Daoy (cell line): ENCODE data around the gene DLK2. TPM values are rescaled to one million over a fixed set of nuclear protein-coding genes. Genes with fewer than 3 reads are reported as not detected.
"Not testable (repeated sequence)": the region's sequence is repeated elsewhere in the genome, so short reads cannot be mapped to it uniquely, and the experiment has no call there.

Source experiments
- DNase-seq: peaks from one replicate; pipeline ENCODE4 v3.0.0-alpha.2; 2015; ENCODE audit warnings: low read depth
- total RNA-seq: library from RNA; depleted of rRNA; stranded (reverse); fragments of >200 nt; shearing (Covaris generic); gene quantifications from 2 replicates; pipeline ENCODE4 v1.2.3, GENCODE V29; 2014

DLK2 gene
- total RNA-seq, 1 experiment from 2014 or later, result 1.4 TPM

DNA sequence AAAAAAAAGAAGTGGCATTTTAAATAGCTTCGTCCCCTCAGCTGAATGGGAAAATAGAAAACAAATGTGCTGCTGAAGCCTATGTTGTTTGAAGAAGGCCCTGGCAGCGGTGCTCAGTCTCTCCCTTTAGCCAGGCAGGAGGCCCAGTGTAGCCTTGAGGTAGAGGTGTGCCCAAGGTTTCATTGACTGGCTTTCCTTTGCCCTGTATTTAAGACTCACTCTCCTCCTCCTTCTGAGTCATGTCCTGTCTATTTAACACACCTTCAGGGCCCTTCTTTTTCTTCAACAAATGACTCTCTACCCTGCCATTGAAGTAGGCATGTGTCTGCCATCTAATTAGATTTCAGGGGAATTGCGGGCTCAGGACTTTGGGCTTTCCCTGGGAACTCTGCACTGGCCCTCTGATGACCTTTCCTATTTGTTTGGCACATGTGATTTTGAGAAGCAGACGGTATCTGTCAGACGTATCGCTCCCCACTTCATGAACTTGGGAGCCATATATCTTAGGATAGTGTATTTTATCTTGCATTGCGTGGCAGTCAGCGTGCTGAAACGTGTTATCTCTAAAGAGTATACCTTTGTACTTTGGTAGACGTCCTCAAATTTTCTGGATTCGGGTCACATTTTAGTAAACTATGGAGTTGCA, 26.4 kb upstream of the DLK2 start:
- DNase-seq, result no peak

DNA sequence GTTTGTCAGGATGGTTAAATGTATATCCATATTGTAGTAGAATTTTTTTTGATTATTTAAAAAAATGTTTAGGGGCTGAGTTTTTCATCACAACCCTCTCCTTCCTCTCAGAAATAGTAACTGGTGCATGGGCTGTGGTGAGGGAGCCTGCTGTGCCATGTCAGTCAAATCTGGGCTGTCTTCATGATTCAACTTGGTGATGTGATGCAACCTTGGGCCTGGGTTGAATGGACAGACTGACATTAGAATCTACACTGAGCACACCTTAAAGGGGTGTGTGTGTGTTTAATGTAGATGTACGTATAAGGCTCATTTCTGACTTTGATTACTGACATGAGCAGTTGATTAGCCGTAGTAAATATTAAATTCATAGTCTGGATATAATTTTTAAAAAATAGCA, 25.7 kb upstream of the DLK2 start:
- DNase-seq, result no peak

DNA sequence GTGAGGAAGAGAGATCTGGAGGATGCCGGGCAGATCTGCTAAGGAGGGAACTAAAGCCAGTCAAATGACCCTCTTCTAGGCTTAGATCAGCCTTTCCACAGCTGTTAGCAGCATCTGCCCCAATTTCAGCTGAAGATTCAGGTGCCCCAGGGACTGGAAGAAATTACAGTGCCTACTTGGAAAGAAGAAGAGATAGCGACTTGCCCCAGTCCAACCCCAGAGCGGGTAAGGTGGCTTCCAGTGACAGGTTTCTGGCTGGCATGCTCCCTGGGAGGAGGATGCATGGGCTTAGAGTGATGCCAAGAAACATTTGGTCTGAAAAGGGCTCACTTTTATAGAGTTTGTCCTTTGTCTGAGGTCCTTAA, 22.6 kb upstream of the DLK2 start:
- DNase-seq, result no peak

DNA sequence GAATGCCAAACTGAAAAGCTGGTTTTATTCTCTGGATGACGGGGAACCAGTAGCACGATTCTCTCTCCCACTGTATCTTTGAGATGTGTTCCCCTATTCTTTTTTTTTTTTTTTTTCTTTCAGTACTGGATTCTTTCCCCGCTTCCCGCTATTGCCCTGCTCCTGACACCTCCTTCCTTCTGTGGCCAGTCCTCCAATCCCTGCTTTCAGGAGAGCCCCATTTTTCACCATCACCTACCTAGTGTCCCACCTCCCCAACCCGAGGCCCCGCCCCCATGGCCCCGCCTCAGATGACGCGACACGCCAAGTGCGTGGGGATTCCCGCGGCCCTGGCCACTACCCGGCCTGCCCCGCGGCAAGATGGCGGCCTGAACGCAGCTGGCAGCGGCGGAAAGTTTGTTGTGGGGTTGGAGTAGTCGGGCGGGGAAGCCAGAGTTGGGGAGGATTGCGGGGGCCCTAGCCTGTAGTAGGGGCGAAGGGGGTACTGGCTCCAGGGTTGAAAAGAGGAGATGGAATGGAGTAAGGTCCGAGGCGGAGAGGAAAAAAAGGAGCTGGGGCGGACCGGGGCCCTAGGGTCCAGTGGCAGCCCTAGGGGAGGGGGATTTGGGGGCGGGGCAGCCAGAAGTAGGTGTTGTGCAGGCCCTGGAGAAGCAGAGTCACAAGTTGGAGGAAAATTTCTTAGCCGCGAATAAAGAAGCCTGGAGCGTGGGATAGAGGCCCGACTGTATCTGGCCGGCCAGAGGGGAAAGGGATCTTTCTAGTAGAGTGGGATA, 22.1 kb upstream of the DLK2 start, which contains the start of gene TJAP1:
Gene TJAP1 (plus strand): TSS at position 336 of the 773 bp plus-strand sequence. CDS start 21,432 bp downstream, outside the sequence.
- DNase-seq, result peak; percentile 98

DNA sequence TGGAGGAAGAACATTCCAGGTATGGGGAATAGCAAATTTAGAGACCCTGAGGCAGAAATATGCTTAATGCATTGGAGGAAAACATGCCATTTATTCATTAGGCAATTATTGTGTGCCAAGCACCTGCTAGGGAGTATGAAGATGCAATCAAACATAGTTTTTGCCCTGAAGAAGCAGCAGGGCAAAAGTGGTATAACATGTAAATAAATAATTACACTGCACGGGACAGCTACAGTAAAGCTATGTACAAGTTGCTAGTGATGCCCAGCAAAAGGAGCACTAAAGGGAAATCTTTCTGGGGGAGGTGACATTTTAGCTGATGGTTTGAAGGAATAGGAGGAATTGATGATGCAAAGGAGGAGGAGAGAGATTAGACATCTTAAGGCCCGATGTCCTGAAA, 21.4 kb upstream of the DLK2 start:
- no peak for DNase-seq

DNA sequence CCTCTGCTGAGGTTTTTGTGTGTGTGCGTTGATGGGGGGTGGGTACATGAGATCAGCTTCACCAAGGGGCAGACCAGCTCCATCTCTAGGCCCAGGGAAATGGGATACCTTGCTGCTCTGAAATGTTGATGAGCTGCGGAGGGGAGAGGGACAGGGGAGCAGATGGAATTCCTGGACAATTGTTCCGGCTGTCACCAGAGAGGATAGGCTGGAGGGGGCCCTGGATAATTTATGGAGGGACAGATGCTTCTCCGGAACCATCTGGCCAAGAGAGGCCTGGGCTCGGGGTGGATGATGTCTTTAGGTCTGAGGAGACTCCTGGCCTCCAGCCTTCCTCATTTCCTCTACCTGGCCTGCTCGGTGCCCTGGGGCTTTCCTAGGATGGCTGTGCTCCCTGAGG, 20.2 kb upstream of the DLK2 start:
- no peak for DNase-seq

DNA sequence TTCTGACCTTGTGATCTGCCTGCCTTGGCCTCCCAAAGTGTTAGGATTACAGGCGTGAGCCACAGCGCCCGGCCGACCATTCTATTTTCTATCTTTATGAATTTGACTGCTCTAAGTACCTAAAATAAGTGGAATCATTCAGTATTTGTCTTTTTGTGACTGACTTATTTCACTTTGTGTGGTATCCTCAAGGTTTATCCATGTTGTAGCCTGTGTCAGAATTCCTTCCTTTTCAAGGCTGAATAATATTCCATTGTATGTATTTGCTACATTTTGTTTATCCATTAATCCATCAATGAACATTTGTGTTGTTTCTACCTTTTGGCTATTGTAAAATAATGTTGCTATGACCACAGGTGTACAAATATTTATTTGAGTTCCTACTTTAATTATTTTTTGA, 17.2 kb upstream of the DLK2 start:
- DNase-seq, result no peak

DNA sequence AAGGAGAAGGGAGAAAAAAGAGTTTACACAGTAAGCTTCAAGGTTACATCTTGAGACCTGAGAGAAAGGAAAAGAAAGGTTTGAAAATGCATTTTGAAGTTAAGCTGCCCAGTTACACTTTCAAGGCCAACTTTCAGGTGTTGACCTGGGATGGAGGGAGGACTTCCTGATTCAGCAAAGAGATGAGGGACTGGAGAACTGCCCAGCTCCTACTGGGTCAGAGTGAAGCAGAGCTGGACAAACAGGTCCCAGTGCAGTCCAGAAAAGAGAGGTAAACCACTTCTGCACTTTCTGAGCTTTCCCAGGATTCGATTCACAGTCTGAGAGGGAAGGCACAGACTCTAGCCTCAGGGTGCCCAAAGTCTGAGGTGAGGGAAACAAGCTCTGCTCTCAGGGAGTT, 16.1 kb upstream of the DLK2 start:
- no peak for DNase-seq

DNA sequence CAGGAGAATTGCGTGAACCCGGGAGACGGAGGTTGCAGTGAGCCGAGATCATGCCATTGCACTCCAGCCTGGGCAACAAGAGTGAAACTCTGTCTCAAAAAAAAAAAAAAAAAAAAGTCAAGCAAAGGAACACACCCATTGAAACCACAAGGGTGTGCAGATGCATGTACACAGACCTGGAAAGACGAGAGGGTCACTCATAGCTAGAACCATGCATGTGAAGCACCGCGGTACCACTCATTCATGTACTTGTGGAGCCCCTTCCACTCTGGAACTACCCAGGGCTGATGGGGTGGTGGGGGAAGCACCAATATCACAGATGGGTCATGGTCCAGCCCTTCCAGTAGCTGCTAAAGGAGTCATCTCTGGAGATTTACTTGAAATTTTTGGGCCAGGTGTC, 14.6 kb upstream of the DLK2 start:
- DNase-seq, result no peak

DNA sequence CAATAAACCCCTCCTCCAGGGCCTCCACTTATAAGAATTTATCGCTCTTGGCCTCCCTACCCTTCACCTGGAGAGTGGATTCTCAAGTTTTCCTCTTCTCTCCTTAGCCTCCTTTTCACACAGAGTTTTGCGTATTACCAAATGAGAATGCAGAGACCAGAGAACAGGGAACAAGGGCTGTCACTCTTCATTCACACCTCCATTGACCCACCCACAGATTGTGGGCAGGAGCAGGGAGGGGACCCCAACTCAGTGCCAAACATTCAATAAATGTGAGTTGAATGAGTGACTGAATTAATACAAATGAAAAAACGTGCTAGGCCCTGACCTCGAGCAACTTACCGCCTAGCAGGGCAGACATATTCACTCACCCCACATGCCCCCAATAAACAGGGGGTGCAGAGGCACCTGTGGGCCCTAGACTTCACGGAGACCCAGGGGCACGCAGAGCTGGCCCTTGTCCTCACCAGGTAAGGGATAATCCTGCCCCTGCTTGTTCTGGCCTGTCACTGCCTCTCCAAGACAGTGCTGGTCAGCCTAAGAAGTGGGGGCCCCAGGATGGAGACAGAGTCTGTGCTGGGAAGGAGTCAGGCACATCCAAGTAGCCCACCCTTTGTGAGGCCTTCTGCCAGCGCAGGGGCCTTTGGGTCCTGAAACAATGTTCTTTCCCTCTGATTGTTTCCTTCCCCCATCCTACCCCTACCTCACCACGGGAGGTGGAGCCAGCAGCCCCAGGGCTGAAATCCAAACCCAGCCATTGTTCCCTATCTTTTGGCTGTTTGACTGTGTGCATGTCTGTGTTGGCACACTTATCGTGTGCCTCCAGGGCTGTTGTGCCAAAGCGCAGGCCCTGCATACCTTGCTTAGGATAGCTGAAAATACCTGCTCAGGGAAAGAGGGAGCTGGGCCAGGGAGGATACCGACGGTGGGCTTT, 13.7 kb upstream of the DLK2 start:
- DNase-seq, result no peak

DNA sequence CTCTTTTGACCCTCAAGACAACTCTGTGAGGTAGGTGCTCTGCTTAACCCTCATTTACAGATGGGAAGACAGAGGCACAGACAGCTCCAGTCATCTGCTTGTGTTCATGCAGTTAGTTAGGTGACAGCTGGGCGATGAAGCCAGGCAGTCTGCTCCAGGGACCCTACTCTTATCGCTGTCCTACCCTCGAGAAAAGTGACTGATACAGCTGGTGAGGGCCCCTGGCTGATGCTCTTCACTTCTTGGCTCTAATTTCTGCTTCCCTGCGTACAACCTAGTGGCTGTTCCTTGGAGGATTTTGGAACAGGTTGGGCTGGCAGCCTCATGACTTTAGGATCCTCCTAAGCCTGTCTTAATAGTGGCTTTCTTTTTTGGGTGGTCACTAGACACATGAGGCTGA, 12.9 kb upstream of the DLK2 start:
- no peak for DNase-seq

DNA sequence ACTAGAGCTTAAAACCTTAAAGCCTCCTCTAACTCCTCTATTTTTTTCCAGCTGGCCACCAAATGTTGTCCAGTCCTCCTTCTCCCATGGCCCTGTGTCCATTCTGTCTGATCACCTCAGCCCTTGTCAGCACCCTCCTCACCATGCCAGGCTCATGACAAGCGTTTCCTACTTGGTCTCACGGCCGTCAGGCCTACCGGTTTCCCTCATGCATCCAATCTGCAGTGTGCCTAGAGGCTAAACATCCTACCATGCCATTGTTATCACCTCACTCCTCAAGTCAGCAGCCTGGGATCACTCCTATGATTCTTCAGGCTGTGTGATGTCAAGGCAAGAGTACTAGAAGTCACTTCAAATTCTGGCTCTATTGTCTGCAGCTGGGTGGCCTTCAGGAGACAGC, 12.4 kb upstream of the DLK2 start:
- DNase-seq, result no peak

DNA sequence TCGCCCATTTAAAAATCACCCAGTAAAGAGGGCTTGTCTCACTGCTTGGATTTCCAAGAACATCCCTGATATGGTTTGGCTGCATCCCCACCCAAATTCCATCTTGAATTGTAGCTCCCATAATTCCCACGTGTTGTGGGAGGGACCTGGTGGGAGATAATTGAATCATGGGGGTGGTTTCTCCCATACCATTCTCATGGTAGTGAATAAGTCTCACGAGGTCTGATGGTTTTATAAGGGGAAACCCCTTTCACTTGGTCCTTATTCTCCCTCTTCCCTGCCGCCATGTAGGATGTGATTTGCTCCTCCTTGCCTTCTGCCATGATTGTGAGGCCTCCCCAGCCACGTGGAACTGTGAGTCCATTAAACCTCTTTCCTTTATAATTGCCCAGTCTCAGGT, 11.9 kb upstream of the DLK2 start:
- DNase-seq, result not testable (repeated sequence)

DNA sequence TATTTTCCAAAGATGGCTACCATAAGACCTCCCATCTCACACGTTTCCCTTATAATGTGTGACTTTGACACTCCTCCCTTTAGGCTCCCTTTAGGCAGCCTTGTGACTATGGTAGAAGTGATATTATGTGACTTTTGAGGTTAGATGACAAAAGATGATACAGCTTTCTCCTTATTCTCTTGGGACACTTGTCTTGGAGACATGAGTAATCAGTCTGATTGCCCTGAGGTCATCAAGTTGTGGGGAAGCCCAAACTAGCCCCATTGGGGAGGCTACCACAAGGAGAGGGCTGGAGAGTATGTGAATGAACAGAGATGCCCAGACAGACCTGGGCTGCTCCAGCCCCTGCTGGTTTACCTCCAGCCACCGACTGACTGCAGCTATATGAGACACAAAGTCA, 10.6 kb upstream of the DLK2 start:
- DNase-seq, result no peak

DNA sequence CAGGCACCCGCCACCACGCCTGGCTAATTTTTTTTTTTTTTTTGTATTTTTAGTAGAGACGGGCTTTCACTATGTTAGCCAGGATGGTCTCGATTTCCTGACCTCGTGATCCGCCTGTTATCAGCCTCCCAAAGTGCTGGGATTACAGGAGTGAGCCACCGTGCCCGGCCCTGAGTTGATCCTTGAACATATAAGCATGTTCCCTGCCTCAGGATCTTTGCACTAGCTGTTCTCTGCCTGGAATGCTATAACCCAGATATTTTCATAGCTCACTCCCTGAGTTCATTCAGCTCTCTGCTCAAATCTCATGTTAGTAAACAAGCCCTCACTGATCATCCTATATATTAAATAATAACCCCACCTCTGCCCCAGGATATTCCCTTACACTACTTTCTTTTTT, 9.0 kb upstream of the DLK2 start:
- DNase-seq, result no peak

DNA sequence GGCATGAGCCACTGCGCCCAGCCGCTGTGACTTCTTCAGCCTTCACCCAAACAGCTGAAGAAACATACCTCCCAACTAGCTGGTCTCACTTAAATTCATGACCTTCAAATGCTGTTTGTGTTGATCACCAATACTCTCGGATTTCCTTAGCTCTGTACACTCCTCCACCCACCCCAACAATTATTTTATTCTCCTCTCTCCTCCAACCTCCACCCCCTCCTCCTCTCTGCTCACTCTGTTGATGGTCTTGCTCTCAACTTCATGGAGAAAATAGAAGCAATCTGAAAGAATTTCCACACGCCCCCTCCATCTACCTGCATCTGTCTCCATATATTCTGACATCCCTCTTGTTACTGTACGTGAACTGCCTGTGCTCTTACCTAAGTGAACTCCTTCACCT, 6.6 kb upstream of the DLK2 start:
- DNase-seq, result no peak

DNA sequence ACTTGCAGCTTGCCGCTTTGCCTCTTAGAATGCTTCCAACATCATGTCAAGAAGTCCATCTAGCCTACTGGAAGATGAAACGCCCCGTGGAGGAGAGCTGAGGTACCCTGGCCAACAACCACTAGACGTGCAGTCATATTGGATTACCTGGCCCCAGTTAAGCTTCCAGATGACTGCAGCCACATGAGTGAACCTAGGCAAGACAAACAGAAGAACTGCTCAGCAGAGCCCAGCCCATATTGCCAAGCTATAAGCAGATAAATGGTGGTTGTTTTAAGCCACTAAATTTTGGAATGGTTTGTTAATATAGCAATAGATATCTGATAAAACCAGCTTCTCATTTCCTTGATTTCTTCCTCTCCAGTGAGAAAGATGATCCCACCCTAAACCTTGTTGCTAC, 4.7 kb upstream of the DLK2 start:
- DNase-seq, result no peak

DNA sequence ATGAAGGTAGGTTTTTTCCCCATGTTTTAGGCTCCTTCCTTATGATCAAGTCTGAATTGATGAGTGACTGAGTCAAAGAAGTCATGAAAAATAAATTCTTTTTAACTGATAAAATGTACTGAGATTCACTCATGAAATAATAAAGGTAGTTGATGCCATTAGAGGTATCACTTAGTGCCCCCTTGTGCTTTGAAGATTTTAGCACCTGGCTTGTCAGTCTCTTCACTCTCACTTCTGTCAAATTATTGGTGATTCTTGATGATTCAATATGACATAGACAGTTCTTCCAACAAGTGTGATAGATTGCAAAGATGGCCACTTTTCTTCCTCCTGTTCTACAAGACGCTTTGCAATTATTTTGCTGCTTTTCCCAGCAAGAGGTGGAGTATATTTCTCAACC, 4.2 kb upstream of the DLK2 start:
- no peak for DNase-seq

DNA sequence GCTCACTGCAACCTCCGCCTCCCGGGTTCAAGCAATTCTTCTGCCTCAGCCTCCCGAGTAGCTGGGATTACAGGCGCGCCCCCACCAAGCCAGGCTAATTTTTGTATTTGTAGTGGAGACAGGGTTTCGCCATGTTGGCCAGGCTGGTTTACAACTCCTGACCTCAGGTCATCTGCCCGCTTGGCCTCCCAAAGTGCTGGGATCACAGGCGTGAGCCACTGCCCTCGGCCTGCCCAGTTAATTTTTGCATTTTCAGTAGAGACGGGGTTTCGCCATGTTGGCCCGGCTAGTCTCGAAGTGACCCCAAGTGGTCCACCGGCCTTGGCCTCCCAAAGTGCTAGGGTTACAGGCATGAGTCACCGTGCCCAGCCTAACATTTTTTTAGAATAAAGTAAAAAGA, 2.8 kb upstream of the DLK2 start:
- not testable (repeated sequence) for DNase-seq

DNA sequence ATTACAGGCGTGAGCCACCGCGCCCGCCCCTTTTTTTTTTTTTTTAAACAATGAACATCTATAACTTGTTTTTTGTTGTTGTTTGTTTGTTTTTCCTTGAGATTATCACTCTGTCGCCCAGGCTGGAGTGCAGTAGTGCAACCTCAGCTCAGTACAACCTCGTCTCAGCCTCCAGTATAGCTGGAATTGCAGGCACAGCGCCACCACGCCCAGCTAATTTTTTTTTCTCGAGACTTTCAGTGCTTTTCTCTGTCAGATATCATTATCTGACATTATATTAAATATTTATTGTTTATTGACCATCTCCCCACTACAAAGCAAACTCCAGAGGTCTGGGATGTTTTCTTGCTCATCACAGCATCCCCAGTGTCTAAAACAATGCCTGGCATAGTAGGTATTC, 2.3 kb upstream of the DLK2 start:
- no peak for DNase-seq

DNA sequence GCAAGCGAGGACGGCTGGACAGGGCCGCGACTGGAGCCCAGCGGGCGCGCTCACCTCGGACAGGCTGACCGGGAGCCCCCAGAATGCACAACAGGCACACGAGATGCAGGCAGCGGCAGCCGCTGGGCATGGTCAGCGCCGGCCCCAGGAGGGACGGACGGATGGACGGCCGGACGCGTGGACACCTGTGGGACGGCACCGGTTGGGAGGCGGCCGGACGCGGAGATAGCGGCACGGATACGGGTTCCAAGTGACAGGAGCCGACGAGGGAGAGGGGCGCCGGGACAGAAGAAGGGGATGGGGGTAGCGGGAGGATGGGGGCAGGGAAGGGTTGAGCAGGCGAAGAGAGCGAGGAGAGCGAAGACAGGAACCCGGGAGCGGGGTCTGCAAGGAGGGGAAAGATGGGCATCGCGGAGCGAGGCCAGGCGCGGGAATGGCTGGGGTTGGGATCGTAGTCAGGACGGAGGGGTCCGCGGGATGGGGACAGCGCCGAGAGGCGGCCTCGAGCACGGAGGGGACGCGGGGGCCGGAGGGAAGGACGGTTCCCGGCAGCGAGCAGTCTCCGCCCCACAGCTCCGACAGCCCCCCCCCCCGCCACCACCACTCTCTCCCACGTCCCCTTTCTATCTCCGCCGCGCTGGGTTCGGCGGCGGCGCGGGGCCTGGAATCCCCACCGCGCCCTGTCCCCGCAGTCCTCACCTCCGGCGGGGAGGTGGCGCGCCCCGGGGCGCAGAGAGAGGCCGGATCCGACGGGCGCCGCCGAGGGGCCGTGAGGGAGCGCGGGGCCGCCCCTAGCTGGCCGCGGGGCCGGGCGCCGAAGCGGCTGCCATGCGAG, 435 bp downstream of the DLK2 start:
- DNase-seq, result peak; percentile 87

DNA sequence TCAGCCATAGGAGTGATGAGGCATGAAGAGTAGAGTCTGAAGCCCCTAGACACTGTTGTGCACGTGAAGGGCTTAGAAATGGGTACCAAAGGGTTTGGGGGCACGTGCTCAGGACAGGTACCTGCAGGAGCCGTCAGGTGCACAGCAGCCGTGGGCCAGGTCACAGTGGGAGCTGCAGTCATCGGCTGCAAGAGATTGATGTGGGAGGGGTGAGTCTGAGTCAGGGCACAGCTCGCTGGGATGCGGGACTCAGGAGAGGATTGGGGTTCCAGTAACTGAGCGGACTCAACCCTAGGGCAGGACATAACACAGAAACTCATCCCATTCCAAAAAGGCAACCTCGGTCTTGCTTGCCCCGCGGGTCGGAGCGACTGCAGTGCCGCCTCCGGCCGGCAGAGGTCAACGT, 1.1 kb downstream of the DLK2 start:
- DNase-seq, result no peak
